Liver (tissue), 9 donors: ENCODE measurements around the gene PTPRD. TPM values are rescaled to one million over a fixed set of nuclear protein-coding genes. Genes with fewer than 3 reads are reported as not detected.

ENCODE experiments used
- DNase-seq: peaks from one replicate; pipeline ENCODE4 v3.0.0-alpha.2; 2017; ENCODE audit warnings: low spot score
- H3K27ac ChIP-seq, 2 donors: one replicate each; pipeline ENCODE4 v1.7.0; 2013; ENCODE audit warnings: inconsistent platforms in 2 of 2, low read length in 2 of 2, control low read depth in 1 of 2, low read depth in 1 of 2, mild to moderate bottlenecking in 1 of 2
- H3K27me3 ChIP-seq, 4 donors: one replicate each; pipeline versions ENCODE4 v1.6.1 to v1.7.0; 2013; ENCODE audit warnings: low read length in 3 of 4, inconsistent platforms in 1 of 4, mild to moderate bottlenecking in 1 of 4, moderate library complexity in 1 of 4; ENCODE audit not compliant: control insufficient read depth in 4 of 4, insufficient read depth in 4 of 4
- H3K36me3 ChIP-seq, 4 donors: one replicate each; pipeline versions ENCODE4 v1.6.1 to v1.7.0; 2013; ENCODE audit warnings: low read length in 3 of 4, mild to moderate bottlenecking in 3 of 4, low read depth in 1 of 4, moderate library complexity in 1 of 4; ENCODE audit not compliant: control insufficient read depth in 4 of 4, insufficient read depth in 3 of 4
- H3K4me1 ChIP-seq, 4 donors: one replicate each; pipeline versions ENCODE4 v1.6.1 to v1.7.0; 2013; ENCODE audit warnings: low read length in 3 of 4, mild to moderate bottlenecking in 3 of 4, moderate library complexity in 1 of 4; ENCODE audit not compliant: control insufficient read depth in 4 of 4, insufficient read depth in 4 of 4
- H3K4me3 ChIP-seq, 3 donors: one replicate each; pipeline versions ENCODE4 v1.6.1 to v1.7.0; 2013; ENCODE audit warnings: low read length in 3 of 3, control low read depth in 1 of 3, low read depth in 1 of 3, mild to moderate bottlenecking in 1 of 3
- H3K9ac ChIP-seq, 2 donors: one replicate each; pipeline ENCODE4 v1.7.0; 2013; ENCODE audit warnings: low read length in 2 of 2, mild to moderate bottlenecking in 2 of 2, moderate library complexity in 2 of 2, control low read depth in 1 of 2, low read depth in 1 of 2
- H3K9me3 ChIP-seq, 4 donors: one replicate each; pipeline versions ENCODE4 v1.6.1 to v1.7.0; 2013; ENCODE audit warnings: low read length in 3 of 4; ENCODE audit not compliant: control insufficient read depth in 4 of 4
- ATF3 ChIP-seq: IDR thresholded peaks from 2 replicates; pipeline ENCODE4 v1.6.1; 2016; ENCODE audit warnings: antibody characterized with exemption
- CTCF ChIP-seq: fragments of 150-350 bp; IDR thresholded peaks from 2 replicates; pipeline ENCODE4 v1.5.1; 2017; ENCODE audit warnings: improper control_type of control experiment, low read depth, low read length; ENCODE audit not compliant: missing input control
- EGR1 ChIP-seq, 2 donors: IDR thresholded peaks; 2 replicates each; pipeline ENCODE4 v1.6.1; 2016 to 2018; ENCODE audit warnings: antibody characterized with exemption in 2 of 2, low read depth in 2 of 2
- FOXA1 ChIP-seq: IDR thresholded peaks from 2 replicates; pipeline ENCODE4 v1.6.1; 2016; ENCODE audit warnings: antibody characterized with exemption
- HNF4G ChIP-seq: IDR thresholded peaks from 2 replicates; pipeline ENCODE4 v1.6.1; 2016; ENCODE audit warnings: antibody characterized with exemption
- JUND ChIP-seq, 2 donors: IDR thresholded peaks; 2 replicates each; pipeline ENCODE4 v1.6.1; 2016; ENCODE audit warnings: antibody characterized with exemption in 2 of 2
- MAX ChIP-seq: IDR thresholded peaks from 2 replicates; pipeline ENCODE4 v1.6.1; 2016; ENCODE audit warnings: antibody characterized with exemption
- NR2F2 ChIP-seq: IDR thresholded peaks from 2 replicates; pipeline ENCODE4 v1.6.1; 2016; ENCODE audit warnings: antibody characterized with exemption
- RAD21 ChIP-seq, 2 donors: IDR thresholded peaks; 2 replicates each; pipeline ENCODE4 v1.6.1; 2016; ENCODE audit warnings: antibody characterized with exemption in 2 of 2, mild to moderate bottlenecking in 2 of 2
- REST ChIP-seq: IDR thresholded peaks from 2 replicates; pipeline ENCODE4 v1.6.1; 2016; ENCODE audit warnings: antibody characterized with exemption, mild to moderate bottlenecking
- RXRA ChIP-seq, 2 donors: IDR thresholded peaks; 2 replicates each; pipeline ENCODE4 v1.6.1; 2017 to 2018; ENCODE audit warnings: antibody characterized with exemption in 2 of 2, mild to moderate bottlenecking in 1 of 2
- SP1 ChIP-seq: IDR thresholded peaks from 2 replicates; pipeline ENCODE4 v1.6.1; 2018; ENCODE audit warnings: antibody characterized with exemption, mild to moderate bottlenecking
- TAF1 ChIP-seq: conservative IDR thresholded peaks from 2 replicates; pipeline ENCODE4 v1.6.1; 2016; ENCODE audit warnings: antibody characterized with exemption, mild to moderate bottlenecking
- YY1 ChIP-seq: IDR thresholded peaks from 2 replicates; pipeline ENCODE4 v1.6.1; 2016; ENCODE audit warnings: antibody characterized with exemption, mild to moderate bottlenecking
- ZBTB33 ChIP-seq: IDR thresholded peaks from 2 replicates; pipeline ENCODE4 v1.6.1; 2016; ENCODE audit warnings: antibody characterized with exemption
- WGBS: extraction: QIAGEN DNeasy Blood & Tissue Kit; methylation state at CpG from one replicate; pipeline ENCODE4 v1.1.7; 2013; 5-methylcytosine and 5-hydroxymethylcytosine counted together
- polyA plus RNA-seq, 2 donors: library from polyadenylated mRNA; stranded (reverse) in 1 of 2; unstranded in 1 of 2; fragments of 200-250 nt in 1 of 2; fragments of >200 nt in 1 of 2; fragmentation: Nextera tagmentation in 1 of 2; extraction: Ambion mirVana in 1 of 2; gene quantifications; one replicate each; pipeline versions ENCODE4 v1.2.1 to v1.2.3, GENCODE V29; 2013 to 2015
- total RNA-seq, 2 donors: library from RNA; depleted of rRNA; stranded (reverse); fragments of >200 nt; gene quantifications; one replicate each; pipeline ENCODE4 v1.2.3, GENCODE V29; 2014
- donor health status: healthy.
- donor health status: healthy.
- donor health status: healthy.
- donor health status: healthy.
- donor health status: healthy.

Gene PTPRD
- total and polyA plus RNA-seq, 4 donors: 0.78 to 34.2 (median 4.7) TPM

- TF ChIP-seq EGR1 (IDR thresholded peaks at IDR 0.05; ENCODE audit: low read depth in 2 of 2) (no peak), ATF3 (no peak), YY1 (no peak), NR2F2 (no peak), FOXA1 (no peak)
Measured at GRCh38 chr9:10055886-10056395, 556.9 kb downstream of the PTPRD start (continued).

- Histone ChIP-seq H3K4me3 (no peak overlapping the region), H3K9me3 (no peaks in the 10 kb centered on the region), H3K9ac (no peak overlapping the region), H3K4me1 (no peaks in the 10 kb centered on the region), H3K36me3 (no peaks in the 10 kb centered on the region), H3K27me3 (no peaks in the 10 kb centered on the region), H3K27ac (no peak overlapping the region)
- 75% methylated on average over 1 of the region's 1 CpG for WGBS
- DNase-seq: no peak
- TF ChIP-seq JUND (IDR thresholded peaks at IDR 0.05): no peak
Measured at GRCh38 chr9:10054456-10054855, 558.3 kb downstream of the PTPRD start.

GRCh38 chr9:10052916-10053315 lies 559.9 kb downstream of the PTPRD start:
- peaks cover 0 to 2% (median 0%) of the 10 kb centered on the region in 4 donors for H3K4me1 ChIP-seq
- no peaks in the 10 kb centered on the region for H3K27me3 ChIP-seq
- H3K9me3 ChIP-seq: no peaks in the 10 kb centered on the region
- no peaks in the 10 kb centered on the region for H3K36me3 ChIP-seq
- TF ChIP-seq ATF3 (no peak), RAD21 (IDR thresholded peaks at IDR 0.05) (no peak), YY1 (no peak), CTCF (no peak), ZBTB33 (no peak), JUND (IDR thresholded peaks at IDR 0.05) (no peak), FOXA1 (no peak), HNF4G (no peak), NR2F2 (no peak), MAX (no peak), REST (no peak), SP1 (no peak), RXRA (IDR thresholded peaks at IDR 0.05) (no peak), TAF1 (no peak), EGR1 (IDR thresholded peaks at IDR 0.05; ENCODE audit: low read depth in 2 of 2) (no peak)
- no peak overlapping the region for H3K4me3 ChIP-seq
- H3K9ac ChIP-seq: no peak overlapping the region
- H3K27ac ChIP-seq: no peak overlapping the region
- DNase-seq: no peak
